GM12875 (cell line): ENCODE results near the gene ORC1.
"Not testable (repeated sequence)": the region's sequence is repeated elsewhere in the genome, so short reads cannot be mapped to it uniquely, and the experiment has no call there.

Experiments
- H3K4me3 ChIP-seq: one replicate; pipeline ENCODE4 v1.5.1; 2011; ENCODE audit warnings: low read depth, low read length, control low read depth
- TF ChIP-seq, protein P1 (sequence below): IDR thresholded peaks from 2 replicates; pipeline ENCODE4 v1.5.1; 2011; ENCODE audit warnings: low read depth, mild to moderate bottlenecking, control low read depth, inconsistent platforms, low read length, moderate library complexity, borderline replicate concordance; ENCODE audit not compliant: insufficient read depth

Gene ORC1

DNA sequence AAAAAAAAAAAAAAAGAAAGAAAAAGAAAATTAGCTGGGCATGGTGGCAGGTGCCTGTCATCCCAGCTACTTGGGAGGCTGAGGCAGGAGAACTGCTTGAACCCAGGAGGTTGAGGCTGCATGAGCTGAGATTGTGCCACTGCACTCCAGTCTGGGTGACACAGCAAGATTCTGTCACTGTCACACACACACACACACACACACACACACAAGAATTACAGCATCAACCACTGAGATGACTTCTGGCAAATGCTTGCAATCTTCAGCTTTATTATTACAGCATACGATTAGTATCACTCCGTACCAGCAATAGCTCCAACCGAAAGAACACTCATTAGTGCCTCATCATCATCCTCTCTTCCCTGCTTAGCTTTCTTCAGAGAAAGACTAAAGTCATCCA is 4.6 kb downstream of the ORC1 start:
- TF ChIP-seq, protein P1, sequence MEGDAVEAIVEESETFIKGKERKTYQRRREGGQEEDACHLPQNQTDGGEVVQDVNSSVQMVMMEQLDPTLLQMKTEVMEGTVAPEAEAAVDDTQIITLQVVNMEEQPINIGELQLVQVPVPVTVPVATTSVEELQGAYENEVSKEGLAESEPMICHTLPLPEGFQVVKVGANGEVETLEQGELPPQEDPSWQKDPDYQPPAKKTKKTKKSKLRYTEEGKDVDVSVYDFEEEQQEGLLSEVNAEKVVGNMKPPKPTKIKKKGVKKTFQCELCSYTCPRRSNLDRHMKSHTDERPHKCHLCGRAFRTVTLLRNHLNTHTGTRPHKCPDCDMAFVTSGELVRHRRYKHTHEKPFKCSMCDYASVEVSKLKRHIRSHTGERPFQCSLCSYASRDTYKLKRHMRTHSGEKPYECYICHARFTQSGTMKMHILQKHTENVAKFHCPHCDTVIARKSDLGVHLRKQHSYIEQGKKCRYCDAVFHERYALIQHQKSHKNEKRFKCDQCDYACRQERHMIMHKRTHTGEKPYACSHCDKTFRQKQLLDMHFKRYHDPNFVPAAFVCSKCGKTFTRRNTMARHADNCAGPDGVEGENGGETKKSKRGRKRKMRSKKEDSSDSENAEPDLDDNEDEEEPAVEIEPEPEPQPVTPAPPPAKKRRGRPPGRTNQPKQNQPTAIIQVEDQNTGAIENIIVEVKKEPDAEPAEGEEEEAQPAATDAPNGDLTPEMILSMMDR, result no peak
- no peak overlapping the region for H3K4me3 ChIP-seq

DNA sequence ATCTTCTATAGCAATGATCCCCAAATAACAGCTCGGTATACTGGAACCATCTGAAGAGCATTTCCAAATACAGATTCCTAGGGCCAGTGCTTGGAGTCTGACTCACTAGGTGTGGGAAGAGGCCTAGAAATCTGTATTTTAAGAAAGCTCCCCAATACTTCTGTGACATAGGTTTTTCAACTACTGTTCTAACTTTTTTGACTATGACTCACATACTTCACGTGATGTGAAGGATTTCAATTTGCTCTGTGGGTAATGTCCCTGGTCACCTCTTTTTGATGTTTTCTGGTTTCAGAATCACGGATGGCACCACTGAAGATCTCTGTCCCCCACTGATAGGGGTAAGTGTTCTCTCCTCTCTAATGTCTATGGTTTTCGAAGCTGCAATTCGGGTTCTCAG is 11.0 kb downstream of the ORC1 start:
- TF ChIP-seq, protein P1, result no peak
- no peak overlapping the region for H3K4me3 ChIP-seq

DNA sequence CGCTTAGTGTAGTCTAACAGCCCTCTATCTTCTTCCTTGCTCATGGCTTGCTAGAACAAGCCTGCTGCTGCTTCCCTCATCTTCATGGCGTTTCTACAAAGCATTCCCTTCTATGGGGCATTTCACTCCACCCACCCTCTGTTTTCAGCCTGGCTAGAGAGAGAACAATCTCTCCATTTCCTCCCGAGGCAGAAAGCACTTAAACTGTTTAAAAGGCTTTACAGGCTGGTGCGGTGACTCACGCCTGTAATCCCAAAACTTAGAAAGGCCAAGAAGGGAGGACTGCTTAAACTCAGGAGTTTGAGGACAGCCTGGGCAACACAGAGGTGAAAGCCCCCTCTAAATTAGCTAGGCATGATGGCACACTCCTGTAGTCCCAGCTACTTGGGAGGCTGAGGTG is 17.8 kb downstream of the ORC1 start:
- TF ChIP-seq, protein P1, result no peak
- no peak overlapping the region for H3K4me3 ChIP-seq

DNA sequence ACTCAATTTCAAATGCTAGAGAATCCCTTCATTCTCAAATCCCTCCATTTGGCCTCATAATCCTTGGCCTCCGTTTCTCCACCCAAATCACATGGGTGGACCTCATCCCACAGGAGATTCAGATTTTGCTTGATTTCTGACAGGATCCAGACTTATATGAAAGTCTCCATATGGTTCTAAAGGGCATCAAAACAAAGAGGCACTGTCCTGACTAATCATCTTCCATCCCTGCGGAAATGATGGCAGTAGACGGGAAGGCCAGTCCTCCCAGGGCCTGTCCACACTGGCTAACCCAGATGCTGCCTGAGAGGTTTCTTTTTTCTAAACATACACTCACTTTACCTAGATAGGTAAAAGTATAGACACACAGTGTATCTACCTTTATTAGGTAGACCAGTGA is 18.8 kb downstream of the ORC1 start:
- TF ChIP-seq, protein P1, result no peak

DNA sequence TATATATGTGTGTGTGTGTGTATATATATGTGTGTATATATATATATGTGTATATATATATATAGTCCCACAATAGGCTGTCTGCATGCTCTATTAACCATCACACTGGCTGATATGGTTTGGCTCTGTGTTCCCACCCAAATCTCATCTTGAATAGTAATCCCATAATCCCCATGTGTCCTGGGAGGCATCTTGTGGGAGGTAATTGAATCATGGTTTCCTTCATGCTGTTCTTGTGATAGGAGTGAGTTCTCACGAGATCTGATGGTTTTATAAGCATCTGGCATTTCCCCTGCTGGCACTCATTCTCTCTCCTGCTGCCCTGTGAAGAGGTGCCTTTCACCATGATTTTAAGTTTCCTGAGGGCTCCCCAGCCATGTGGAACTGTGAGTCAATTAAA is 34.4 kb downstream of the ORC1 start:
- not testable (repeated sequence) for H3K4me3 ChIP-seq

More for the DNA sequence above, 18.8 kb downstream of the ORC1 start:
- no peak overlapping the region for H3K4me3 ChIP-seq

DNA sequence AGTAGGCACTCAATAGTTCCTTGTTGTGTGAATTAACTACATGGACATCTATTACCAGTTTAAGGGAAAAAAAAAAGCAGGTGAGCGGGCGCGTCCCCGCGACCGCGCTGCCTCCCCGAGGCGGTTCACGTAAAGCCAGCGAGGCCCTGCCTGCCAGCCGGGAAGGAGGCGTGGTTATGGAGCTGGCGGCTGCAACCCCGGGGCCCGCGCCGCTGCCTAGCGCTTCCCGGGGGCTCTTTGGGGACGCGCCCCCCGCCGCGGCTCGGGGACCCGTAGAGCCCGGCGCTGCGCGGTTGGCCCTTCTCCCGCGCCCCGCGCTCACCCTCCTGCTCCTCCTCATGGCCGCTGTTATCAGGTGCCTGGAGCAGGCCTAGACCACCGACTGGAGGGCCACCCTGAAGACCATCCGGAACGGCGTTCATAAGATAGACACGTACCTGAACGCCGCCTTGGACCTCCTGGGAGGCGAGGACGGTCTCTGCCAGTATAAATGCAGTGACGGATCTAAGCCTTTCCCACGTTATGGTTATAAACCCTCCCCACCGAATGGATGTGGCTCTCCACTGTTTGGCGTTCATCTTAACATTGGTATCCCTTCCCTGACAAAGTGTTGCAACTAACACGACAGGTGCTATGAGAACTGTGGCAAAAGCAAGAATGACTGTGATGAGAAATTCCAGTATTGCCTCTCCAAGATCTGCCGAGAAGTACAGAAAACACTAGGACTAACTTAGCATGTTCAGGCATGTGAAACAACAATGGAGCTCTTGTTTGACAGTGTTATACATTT is 35.6 kb downstream of the ORC1 start:
- TF ChIP-seq, protein P1, result peak; percentile 16; the same call in 1 of the 2 replicates
- H3K4me3 ChIP-seq, result peak overlapping the region; percentile 54

DNA sequence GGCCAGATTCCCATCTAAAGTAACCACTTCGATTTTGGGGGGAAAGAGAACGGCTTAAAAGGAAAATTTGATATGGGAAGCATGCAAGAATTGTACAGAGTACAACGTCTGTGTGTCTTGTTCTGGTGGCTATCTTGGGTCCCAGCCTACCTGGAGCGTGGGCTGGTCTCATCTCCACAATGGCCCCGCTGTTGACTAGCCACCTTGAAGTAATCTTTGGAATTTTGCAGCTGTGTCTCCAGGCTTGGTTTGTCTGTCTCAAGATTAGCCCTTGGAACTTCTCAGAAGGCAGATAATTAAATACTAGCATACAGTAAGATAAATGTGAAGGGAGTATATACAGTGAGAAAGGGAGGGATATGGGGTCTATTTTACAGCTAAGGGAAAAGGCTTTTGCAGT is 37.0 kb downstream of the ORC1 start:
- TF ChIP-seq, protein P1, result no peak
- H3K4me3 ChIP-seq, result no peak overlapping the region

DNA sequence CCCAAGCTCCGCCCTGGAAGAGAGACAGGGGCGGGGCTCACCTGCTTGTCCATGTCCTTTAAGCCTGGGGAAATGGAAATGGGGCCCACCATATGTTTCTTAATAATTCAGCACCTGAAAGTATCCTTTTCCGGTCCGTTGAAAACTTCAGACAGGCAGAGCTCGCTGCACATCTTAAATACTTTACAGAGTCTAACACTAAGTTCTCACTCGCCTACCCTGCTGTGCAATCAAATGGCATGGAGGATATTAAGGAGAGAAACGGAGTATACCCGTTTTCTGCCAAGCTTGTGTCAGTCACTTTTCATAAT is 37.8 kb downstream of the ORC1 start:
- TF ChIP-seq, protein P1, result no peak
- H3K4me3 ChIP-seq, result peak overlapping the region; percentile 99
